Raji (cell line): ENCODE measurements around the gene RBBP5.

Experiments used
- POLR2A ChIP-seq: IDR thresholded peaks from 2 replicates; pipeline ENCODE4 v1.6.1; 2011; ENCODE audit warnings: low read depth, low read length, control low read depth; ENCODE audit not compliant: insufficient read depth

Gene RBBP5

GRCh38 chr1:205121660-205122488, at the start of gene RBBP5:
Gene RBBP5, minus strand, starts transcription at chr1:205121978. Its CDS starts 105 bp downstream, at chr1:205121873.
- peak; percentile 93 for TF ChIP-seq POLR2A

- TF ChIP-seq POLR2A: no peak
These were observed 49.6 kb upstream of the RBBP5 start for GRCh38 chr1:205171369-205171768.

- no peak for TF ChIP-seq POLR2A
These were observed 48.9 kb upstream of the RBBP5 start for GRCh38 chr1:205170532-205171269.

- TF ChIP-seq POLR2A: no peak
These were observed 47.5 kb upstream of the RBBP5 start for GRCh38 chr1:205169248-205169647.

- no peak for TF ChIP-seq POLR2A
These were observed 46.5 kb upstream of the RBBP5 start for GRCh38 chr1:205168291-205168690.

GRCh38 chr1:205162301-205162700, 40.5 kb upstream of the RBBP5 start:
- TF ChIP-seq POLR2A: no peak

GRCh38 chr1:205161076-205161475, 39.3 kb upstream of the RBBP5 start:
- TF ChIP-seq POLR2A: no peak

- no peak for TF ChIP-seq POLR2A
These were observed 36.4 kb upstream of the RBBP5 start for GRCh38 chr1:205158048-205158616.

- TF ChIP-seq POLR2A: no peak
These were observed 30.7 kb upstream of the RBBP5 start for GRCh38 chr1:205152505-205152904.

- no peak for TF ChIP-seq POLR2A
These were observed 29.1 kb upstream of the RBBP5 start for GRCh38 chr1:205150651-205151428.

- no peak for TF ChIP-seq POLR2A
These were observed 25.5 kb upstream of the RBBP5 start for GRCh38 chr1:205147191-205147835.

GRCh38 chr1:205144751-205145150, 23.0 kb upstream of the RBBP5 start:
- no peak for TF ChIP-seq POLR2A

- TF ChIP-seq POLR2A: no peak
These were observed 22.4 kb upstream of the RBBP5 start for GRCh38 chr1:205144046-205144720.

GRCh38 chr1:205142102-205142469, 20.3 kb upstream of the RBBP5 start:
- TF ChIP-seq POLR2A: no peak

- no peak for TF ChIP-seq POLR2A
These were observed 19.7 kb upstream of the RBBP5 start for GRCh38 chr1:205141236-205142101.
